DND-41 (cell line): ENCODE measurements around the gene GJB5.

Experiments
- ATAC-seq: fragments of 200-7000 bp; cut with Tn5 transposase; 3 replicates; pipeline ENCODE4 v1.9.1; 2021; ENCODE audit warnings: low read depth; ENCODE audit not compliant: insufficient read depth
- DNase-seq: peaks from one replicate; pipeline ENCODE4 v3.0.0-alpha.2; 2020
- H2AFZ ChIP-seq: 2 replicates; pipeline ENCODE4 v1.6.0; 2012; ENCODE audit warnings: low read depth, low read length
- H3K27ac ChIP-seq: 2 replicates; pipeline ENCODE4 v1.5.1; 2012; ENCODE audit warnings: low read length, inconsistent platforms
- H3K27me3 ChIP-seq: fragments of 200-600 bp; sonication (generic); 2 replicates; pipeline ENCODE4 v1.6.0; 2012; ENCODE audit warnings: low read length, mild to moderate bottlenecking, inconsistent platforms; ENCODE audit not compliant: insufficient read depth, poor library complexity
- H3K36me3 ChIP-seq: 2 replicates; pipeline ENCODE4 v1.5.1; 2012; ENCODE audit warnings: low read length, inconsistent platforms; ENCODE audit not compliant: insufficient read depth
- H3K4me1 ChIP-seq: 2 replicates; pipeline ENCODE4 v1.5.1; 2012; ENCODE audit warnings: mild to moderate bottlenecking, low read length; ENCODE audit not compliant: insufficient read depth
- H3K4me2 ChIP-seq: 2 replicates; pipeline ENCODE4 v1.6.0; 2012; ENCODE audit warnings: mild to moderate bottlenecking, moderate library complexity, low read length, inconsistent platforms; ENCODE audit not compliant: insufficient read depth
- H3K4me3 ChIP-seq, 2 experiments: fragments of 200-600 bp in 1 of 2; shearing (Covaris generic) in 1 of 2; 2 replicates each; pipeline ENCODE4 v1.5.1; 2012 to 2016; ENCODE audit warnings: inconsistent platforms in 2 of 2, low read length in 2 of 2, mild to moderate bottlenecking in 2 of 2, low read depth in 1 of 2, moderate library complexity in 1 of 2
- H3K79me2 ChIP-seq: 2 replicates; pipeline ENCODE4 v1.6.0; 2012; ENCODE audit warnings: low read length, inconsistent platforms; ENCODE audit not compliant: insufficient read depth
- H3K9ac ChIP-seq: 2 replicates; pipeline ENCODE4 v1.6.0; 2012; ENCODE audit warnings: low read depth, mild to moderate bottlenecking, inconsistent platforms, low read length, moderate library complexity
- H3K9me3 ChIP-seq: 2 replicates; pipeline ENCODE4 v1.5.1; 2012; ENCODE audit warnings: low read length, moderate library complexity, mild to moderate bottlenecking, inconsistent platforms; ENCODE audit not compliant: insufficient read depth, severe bottlenecking
- H4K20me1 ChIP-seq: 2 replicates; pipeline ENCODE4 v1.6.0; 2012; ENCODE audit warnings: low read length; ENCODE audit not compliant: insufficient read depth
- EZH2 ChIP-seq: IDR thresholded peaks from 3 replicates; pipeline ENCODE4 v1.6.1; 2012; ENCODE audit warnings: borderline replicate concordance, low read depth, mild to moderate bottlenecking, moderate library complexity, low read length, inconsistent platforms; ENCODE audit not compliant: severe bottlenecking
- TF ChIP-seq, protein P1 (sequence below): IDR thresholded peaks from 2 replicates; pipeline ENCODE4 v1.5.1; 2012; ENCODE audit warnings: borderline replicate concordance, low read length, moderate library complexity, mild to moderate bottlenecking; ENCODE audit not compliant: poor library complexity, severe bottlenecking; ENCODE audit errors: extremely low read depth

The GJB5 gene

DNA sequence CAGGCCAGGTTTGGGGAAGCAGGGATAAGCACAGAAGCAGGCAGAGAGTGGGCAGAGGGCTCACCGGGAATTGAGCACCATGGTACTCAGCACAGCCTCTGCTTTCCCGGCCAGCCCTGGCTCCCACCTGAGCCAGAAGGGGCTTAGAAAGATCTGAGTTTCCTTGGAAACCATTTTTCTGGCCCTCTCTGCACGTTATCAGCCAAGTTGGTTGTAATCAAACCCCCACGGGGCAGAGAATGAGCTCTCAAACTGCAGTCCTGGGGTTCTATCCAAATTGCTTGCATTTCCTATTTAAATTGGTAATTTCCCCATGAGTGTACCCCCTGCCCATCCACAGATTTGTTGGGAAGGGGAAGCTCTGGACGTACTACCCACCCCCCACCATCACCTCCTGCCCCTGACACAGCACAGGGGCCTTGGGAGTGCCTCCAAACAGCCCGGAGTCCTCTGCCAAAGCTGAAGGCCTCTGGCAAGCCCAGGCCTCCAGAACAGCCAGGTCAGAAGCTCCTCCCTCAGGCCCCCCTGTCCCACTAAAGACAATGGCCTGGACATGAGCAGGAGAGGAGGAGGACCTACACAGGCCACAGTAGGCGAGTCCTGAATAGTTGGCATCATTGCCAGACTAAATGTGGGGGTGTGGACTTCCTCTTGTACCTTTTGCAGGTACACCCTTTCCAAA lies 42.7 kb upstream of the GJB5 start:
- Histone ChIP-seq H3K27ac (no peak overlapping the region), H3K79me2 (no peaks in the 10 kb centered on the region), H2AFZ (no peak overlapping the region), H3K4me3 (no peak overlapping the region), H3K27me3 (peaks cover 11% of the 10 kb centered on the region), H3K36me3 (no peaks in the 10 kb centered on the region), H3K4me2 (no peak overlapping the region), H3K4me1 (no peaks in the 10 kb centered on the region), H3K9me3 (no peaks in the 10 kb centered on the region), H3K9ac (no peak overlapping the region), H4K20me1 (no peaks in the 10 kb centered on the region; the same call in 1 of the 2 replicates)
- no peak for ATAC-seq
- no peak for DNase-seq
- TF ChIP-seq, protein P1, sequence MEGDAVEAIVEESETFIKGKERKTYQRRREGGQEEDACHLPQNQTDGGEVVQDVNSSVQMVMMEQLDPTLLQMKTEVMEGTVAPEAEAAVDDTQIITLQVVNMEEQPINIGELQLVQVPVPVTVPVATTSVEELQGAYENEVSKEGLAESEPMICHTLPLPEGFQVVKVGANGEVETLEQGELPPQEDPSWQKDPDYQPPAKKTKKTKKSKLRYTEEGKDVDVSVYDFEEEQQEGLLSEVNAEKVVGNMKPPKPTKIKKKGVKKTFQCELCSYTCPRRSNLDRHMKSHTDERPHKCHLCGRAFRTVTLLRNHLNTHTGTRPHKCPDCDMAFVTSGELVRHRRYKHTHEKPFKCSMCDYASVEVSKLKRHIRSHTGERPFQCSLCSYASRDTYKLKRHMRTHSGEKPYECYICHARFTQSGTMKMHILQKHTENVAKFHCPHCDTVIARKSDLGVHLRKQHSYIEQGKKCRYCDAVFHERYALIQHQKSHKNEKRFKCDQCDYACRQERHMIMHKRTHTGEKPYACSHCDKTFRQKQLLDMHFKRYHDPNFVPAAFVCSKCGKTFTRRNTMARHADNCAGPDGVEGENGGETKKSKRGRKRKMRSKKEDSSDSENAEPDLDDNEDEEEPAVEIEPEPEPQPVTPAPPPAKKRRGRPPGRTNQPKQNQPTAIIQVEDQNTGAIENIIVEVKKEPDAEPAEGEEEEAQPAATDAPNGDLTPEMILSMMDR = no peak
- TF ChIP-seq EZH2 = no peak

GRCh38 chr1:34713443-34713842 lies 41.4 kb upstream of the GJB5 start:
- Histone ChIP-seq H3K79me2 (no peaks in the 10 kb centered on the region), H4K20me1 (no peaks in the 10 kb centered on the region; the same call in 1 of the 2 replicates), H3K27ac (no peak overlapping the region), H3K36me3 (no peaks in the 10 kb centered on the region), H3K27me3 (peaks cover 11% of the 10 kb centered on the region), H3K4me2 (no peak overlapping the region), H3K4me1 (no peaks in the 10 kb centered on the region), H3K9ac (no peak overlapping the region), H2AFZ (no peak overlapping the region), H3K4me3 (no peak overlapping the region), H3K9me3 (no peaks in the 10 kb centered on the region)
- no peak for DNase-seq
- TF ChIP-seq, protein P1 = no peak
- TF ChIP-seq EZH2 = no peak
- no peak for ATAC-seq

DNA sequence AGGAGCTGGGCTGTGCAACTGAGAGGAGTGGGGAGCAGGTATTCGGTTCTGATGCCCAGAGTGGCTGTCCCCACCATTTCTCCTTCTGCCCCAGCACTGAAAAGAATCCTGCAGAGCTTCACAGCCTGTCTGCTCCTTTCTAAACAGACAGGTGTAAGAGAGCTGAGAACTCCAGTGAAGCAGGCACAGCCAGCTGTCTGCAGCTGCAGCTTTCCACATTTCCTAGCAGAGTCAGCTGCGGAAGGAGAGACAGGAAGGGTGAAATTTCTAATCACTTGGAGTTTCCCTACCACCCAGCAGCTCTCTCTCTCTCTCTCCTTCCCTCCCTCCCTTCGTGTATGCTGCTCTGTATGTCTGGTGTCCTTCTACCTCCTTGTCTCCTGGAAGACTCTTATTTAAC lies 40.5 kb upstream of the GJB5 start:
- Histone ChIP-seq H3K9ac (no peak overlapping the region), H3K36me3 (no peaks in the 10 kb centered on the region), H3K4me3 (no peak overlapping the region), H3K9me3 (no peaks in the 10 kb centered on the region), H3K27ac (no peak overlapping the region), H4K20me1 (no peaks in the 10 kb centered on the region; the same call in 1 of the 2 replicates), H3K27me3 (peaks cover 11% of the 10 kb centered on the region), H3K4me2 (no peak overlapping the region), H2AFZ (no peak overlapping the region), H3K79me2 (no peaks in the 10 kb centered on the region), H3K4me1 (no peaks in the 10 kb centered on the region)
- TF ChIP-seq EZH2 = no peak
- TF ChIP-seq, protein P1 = no peak
- no peak for ATAC-seq
- no peak for DNase-seq

DNA sequence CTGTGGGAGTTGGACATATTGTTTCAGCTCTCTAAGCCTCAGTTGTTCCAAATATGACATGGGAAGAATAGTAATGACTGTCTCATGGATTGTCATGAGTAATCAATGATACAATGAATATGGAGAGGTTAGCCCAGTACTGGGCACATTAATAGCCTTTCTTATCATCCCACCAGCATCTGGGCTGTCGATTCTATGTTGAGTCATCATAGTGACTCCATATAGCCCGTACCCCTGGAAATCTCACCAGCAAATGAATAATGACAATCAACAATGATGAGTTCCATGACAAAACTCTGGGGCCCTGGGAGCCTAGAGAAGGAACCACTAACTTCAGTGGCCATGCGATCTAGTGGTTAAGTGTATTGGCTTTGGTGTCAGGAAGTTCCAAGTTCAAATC lies 39.7 kb upstream of the GJB5 start:
- Histone ChIP-seq H3K27me3 (peaks cover 11% of the 10 kb centered on the region), H3K79me2 (no peaks in the 10 kb centered on the region), H2AFZ (no peak overlapping the region), H3K4me2 (no peak overlapping the region), H3K9me3 (no peaks in the 10 kb centered on the region), H3K4me1 (no peaks in the 10 kb centered on the region), H3K36me3 (no peaks in the 10 kb centered on the region), H3K4me3 (no peak overlapping the region), H3K27ac (no peak overlapping the region), H4K20me1 (no peaks in the 10 kb centered on the region; the same call in 1 of the 2 replicates), H3K9ac (no peak overlapping the region)
- DNase-seq (no peak), ATAC-seq (no peak)
- no peak for TF ChIP-seq EZH2
- TF ChIP-seq, protein P1 = no peak
